Adrenal gland (tissue), 12 donors: ENCODE data around the gene CYTH3. TPM values are rescaled to one million over a fixed set of nuclear protein-coding genes. Genes with fewer than 3 reads are reported as not detected.
"Not testable (repeated sequence)": the region's sequence is repeated elsewhere in the genome, so short reads cannot be mapped to it uniquely, and the experiment has no call there.

Experiments used
- DNase-seq, 7 donors: peaks; one replicate each; pipeline ENCODE4 v3.0.0-alpha.2; 2019 to 2020
- H3K27ac ChIP-seq, 5 donors: fragments of 200-600 bp; sonication (generic) in 4 of 5; 1 replicate in 3 of 5; 2 replicates in 2 of 5; pipeline versions ENCODE4 v1.5.1 to v1.8.0; 2016 to 2020; ENCODE audit warnings: mild to moderate bottlenecking in 1 of 5
- H3K27me3 ChIP-seq: fragments of 200-600 bp; 2 replicates; pipeline ENCODE4 v1.8.0; 2021
- H3K36me3 ChIP-seq, 2 donors: fragments of 200-600 bp; replicated peaks in 1 of 2; 1 replicate in 1 of 2; 2 replicates in 1 of 2; pipeline versions ENCODE4 v1.5.1 to v1.8.0; 2018 to 2022
- H3K4me1 ChIP-seq, 2 donors: fragments of 200-600 bp; replicated peaks in 1 of 2; 1 replicate in 1 of 2; 2 replicates in 1 of 2; pipeline versions ENCODE4 v1.5.1 to v1.8.0; 2018 to 2021
- H3K4me3 ChIP-seq, 4 donors: fragments of 200-600 bp; sonication (generic) in 3 of 4; one replicate each; pipeline ENCODE4 v1.5.1; 2016 to 2018
- H3K9me3 ChIP-seq, 3 donors: fragments of 200-600 bp; sonication (generic) in 1 of 3; replicated peaks in 1 of 3; 1 replicate in 2 of 3; 2 replicates in 1 of 3; pipeline versions ENCODE4 v1.5.1 to v1.8.0; 2016 to 2021
- POLR2A ChIP-seq, 2 donors: fragments of 450-650 bp; IDR thresholded peaks; one replicate each; pipeline ENCODE4 v1.6.1; 2017; ENCODE audit warnings: antibody characterized with exemption in 2 of 2, mild to moderate bottlenecking in 2 of 2, moderate library complexity in 1 of 2
- WGBS, 4 donors: extraction: QIAGEN DNeasy Blood & Tissue Kit in 2 of 4; methylation state at CpG; one replicate each; pipeline versions ENCODE4 v1.1.5 to v1.1.7; 2013 to 2017; 5-methylcytosine and 5-hydroxymethylcytosine counted together
- intact Hi-C, 2 donors: fragments of 100-400 bp; cut with DNase I; formaldehyde crosslinking; loops; one replicate each; pipeline versions ENCODE4 v1.14.1 to v1.15.0; 2022 to 2023
- polyA plus RNA-seq, 3 donors: library from polyadenylated mRNA; stranded (reverse); fragments of 200-250 nt in 2 of 3; fragments of 350-450 nt in 1 of 3; fragmentation: Illumina TruSeq in 1 of 3; extraction: RNeasy Lipid Tissue Mini Kit (QIAGEN cat#74804) in 1 of 3; gene quantifications; one replicate each; pipeline ENCODE4 v1.2.3, GENCODE V29; 2013 to 2014
- total RNA-seq, 9 donors: library from RNA; depleted of rRNA in 4 of 9; stranded (reverse); fragments of >200 nt in 4 of 9; fragments of 120-200 nt in 1 of 9; fragmentation: NEBNext Ultra II Directional in 1 of 9; extraction: Animal tissue kit (Norgen Biotek cat#: 25700) in 1 of 9; gene quantifications; one replicate each; pipeline versions ENCODE4 v1.1.0 to v1.2.4, GENCODE V29; 2013 to 2023
- TF ChIP-seq, protein P1 (sequence below), 6 experiments: fragments of 450-650 bp in 4 of 6; fragments of 200-600 bp in 2 of 6; sonication (generic) in 1 of 6; IDR thresholded peaks; 1 replicate in 5 of 6; 2 replicates in 1 of 6; pipeline versions ENCODE4 v1.5.1 to v1.8.0; 2016 to 2021; ENCODE audit warnings: antibody characterized with exemption in 6 of 6, mild to moderate bottlenecking in 2 of 6, moderate library complexity in 1 of 6
- donor health status: healthy with polysubstance abuse.
- donor health status: Bipolar disorder and iron deficiency.
- donor health status: DM: yes; HTN: yes; CAD: no.
- donor health status: DM: no; HTN: no; CAD: no.
- donor health status: DM: no; HTN: no; CAD: no.
- donor health status: DM: yes; HTN: yes; CAD: no.

CYTH3 gene
- total and polyA plus RNA-seq, 12 donors = 7.9 to 34.3 (median 17.0) TPM

DNA sequence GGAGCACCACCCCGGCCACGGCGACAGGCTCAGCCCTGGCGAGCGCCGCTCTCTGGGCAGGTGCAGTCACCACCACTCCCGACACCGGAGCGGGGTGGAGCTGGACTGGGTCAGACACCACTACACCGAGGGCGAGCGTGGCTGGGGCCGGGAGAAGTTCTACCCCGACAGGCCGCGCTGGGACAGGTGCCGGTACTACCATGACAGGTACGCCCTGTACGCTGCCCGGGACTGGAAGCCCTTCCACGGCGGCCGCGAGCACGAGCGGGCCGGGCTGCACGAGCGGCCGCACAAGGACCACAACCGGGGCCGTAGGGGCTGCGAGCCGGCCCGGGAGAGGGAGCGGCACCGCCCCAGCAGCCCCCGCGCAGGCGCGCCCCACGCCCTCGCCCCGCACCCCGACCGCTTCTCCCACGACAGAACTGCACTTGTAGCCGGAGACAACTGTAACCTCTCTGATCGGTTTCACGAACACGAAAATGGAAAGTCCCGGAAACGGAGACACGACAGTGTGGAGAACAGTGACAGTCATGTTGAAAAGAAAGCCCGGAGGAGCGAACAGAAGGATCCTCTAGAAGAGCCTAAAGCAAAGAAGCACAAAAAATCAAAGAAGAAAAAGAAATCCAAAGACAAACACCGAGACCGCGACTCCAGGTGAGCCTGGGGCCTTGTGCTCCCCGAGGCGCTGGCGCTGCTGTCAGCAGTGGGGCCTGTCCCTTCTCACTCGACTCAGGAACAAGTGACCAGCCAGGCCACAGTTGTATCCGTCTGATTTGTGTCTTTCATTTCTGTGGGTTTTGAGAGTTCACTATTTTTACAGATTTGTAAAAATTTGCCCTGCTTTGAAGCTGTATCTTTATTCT lies 117.7 kb downstream of the CYTH3 start:
- Histone ChIP-seq H3K4me3 (no peak overlapping the region), H3K27me3 (no peaks in the 10 kb centered on the region), H3K36me3 (peaks cover 0 to 79% of the 10 kb centered on the region in 2 donors), H3K4me1 (peaks cover 0 to 8% of the 10 kb centered on the region in 2 donors), H3K9me3 (no peaks in the 10 kb centered on the region), H3K27ac (no peak overlapping the region)
- TF ChIP-seq, protein P1, sequence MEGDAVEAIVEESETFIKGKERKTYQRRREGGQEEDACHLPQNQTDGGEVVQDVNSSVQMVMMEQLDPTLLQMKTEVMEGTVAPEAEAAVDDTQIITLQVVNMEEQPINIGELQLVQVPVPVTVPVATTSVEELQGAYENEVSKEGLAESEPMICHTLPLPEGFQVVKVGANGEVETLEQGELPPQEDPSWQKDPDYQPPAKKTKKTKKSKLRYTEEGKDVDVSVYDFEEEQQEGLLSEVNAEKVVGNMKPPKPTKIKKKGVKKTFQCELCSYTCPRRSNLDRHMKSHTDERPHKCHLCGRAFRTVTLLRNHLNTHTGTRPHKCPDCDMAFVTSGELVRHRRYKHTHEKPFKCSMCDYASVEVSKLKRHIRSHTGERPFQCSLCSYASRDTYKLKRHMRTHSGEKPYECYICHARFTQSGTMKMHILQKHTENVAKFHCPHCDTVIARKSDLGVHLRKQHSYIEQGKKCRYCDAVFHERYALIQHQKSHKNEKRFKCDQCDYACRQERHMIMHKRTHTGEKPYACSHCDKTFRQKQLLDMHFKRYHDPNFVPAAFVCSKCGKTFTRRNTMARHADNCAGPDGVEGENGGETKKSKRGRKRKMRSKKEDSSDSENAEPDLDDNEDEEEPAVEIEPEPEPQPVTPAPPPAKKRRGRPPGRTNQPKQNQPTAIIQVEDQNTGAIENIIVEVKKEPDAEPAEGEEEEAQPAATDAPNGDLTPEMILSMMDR (IDR thresholded peaks at IDR 0.05) = no peak
- no peak for TF ChIP-seq POLR2A (IDR thresholded peaks at IDR 0.05)
- DNase-seq = peak in 1 of 7 donors; percentile 47
- intact Hi-C loops = loop anchor here in 1 of 2 donors (5.0 kb wide), 1 partner anchor 173 kb away; no protein-coding TSS in a partner anchor
- 93 to 95% (median 95%) methylated on average over 21 to 64 of the region's 64 CpGs for WGBS, 4 donors

DNA sequence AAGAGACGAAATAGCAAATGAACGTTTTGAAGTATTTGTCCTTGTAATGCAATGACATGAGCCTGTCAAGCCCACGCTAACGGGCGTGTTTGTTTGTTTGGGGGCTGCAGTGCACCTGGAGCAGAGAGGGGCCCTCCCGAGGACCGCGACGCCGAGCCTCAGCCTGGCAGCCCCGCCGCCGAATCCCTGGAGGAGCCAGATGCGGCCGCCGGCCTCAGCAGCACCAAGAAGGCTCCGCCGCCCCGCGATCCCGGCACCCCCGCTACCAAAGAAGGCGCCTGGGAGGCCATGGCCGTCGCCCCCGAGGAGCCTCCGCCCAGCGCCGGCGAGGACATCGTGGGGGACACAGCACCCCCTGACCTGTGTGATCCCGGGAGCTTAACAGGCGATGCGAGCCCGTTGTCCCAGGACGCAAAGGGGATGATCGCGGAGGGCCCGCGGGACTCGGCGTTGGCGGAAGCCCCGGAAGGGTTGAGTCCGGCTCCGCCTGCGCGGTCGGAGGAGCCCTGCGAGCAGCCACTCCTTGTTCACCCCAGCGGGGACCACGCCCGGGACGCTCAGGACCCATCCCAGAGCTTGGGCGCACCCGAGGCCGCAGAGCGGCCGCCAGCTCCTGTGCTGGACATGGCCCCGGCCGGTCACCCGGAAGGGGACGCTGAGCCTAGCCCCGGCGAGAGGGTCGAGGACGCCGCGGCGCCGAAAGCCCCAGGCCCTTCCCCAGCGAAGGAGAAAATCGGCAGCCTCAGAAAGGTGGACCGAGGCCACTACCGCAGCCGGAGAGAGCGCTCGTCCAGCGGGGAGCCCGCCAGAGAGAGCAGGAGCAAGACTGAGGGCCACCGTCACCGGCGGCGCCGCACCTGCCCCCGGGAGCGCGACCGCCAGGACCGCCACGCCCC lies 118.5 kb downstream of the CYTH3 start:
- no peak overlapping the region for H3K4me3 ChIP-seq
- 90 to 96% (median 93%) methylated on average over 29 to 91 of the region's 91 CpGs for WGBS, 4 donors
- intact Hi-C loops = no loop called here
- no peaks in the 10 kb centered on the region for H3K9me3 ChIP-seq
- H3K36me3 ChIP-seq = peaks cover 0 to 88% of the 10 kb centered on the region in 2 donors
- H3K4me1 ChIP-seq = peaks cover 0 to 8% of the 10 kb centered on the region in 2 donors
- TF ChIP-seq, protein P1 (IDR thresholded peaks at IDR 0.05) = no peak
- TF ChIP-seq POLR2A (IDR thresholded peaks at IDR 0.05) = no peak
- no peak for DNase-seq
- no peaks in the 10 kb centered on the region for H3K27me3 ChIP-seq
- H3K27ac ChIP-seq = no peak overlapping the region

DNA sequence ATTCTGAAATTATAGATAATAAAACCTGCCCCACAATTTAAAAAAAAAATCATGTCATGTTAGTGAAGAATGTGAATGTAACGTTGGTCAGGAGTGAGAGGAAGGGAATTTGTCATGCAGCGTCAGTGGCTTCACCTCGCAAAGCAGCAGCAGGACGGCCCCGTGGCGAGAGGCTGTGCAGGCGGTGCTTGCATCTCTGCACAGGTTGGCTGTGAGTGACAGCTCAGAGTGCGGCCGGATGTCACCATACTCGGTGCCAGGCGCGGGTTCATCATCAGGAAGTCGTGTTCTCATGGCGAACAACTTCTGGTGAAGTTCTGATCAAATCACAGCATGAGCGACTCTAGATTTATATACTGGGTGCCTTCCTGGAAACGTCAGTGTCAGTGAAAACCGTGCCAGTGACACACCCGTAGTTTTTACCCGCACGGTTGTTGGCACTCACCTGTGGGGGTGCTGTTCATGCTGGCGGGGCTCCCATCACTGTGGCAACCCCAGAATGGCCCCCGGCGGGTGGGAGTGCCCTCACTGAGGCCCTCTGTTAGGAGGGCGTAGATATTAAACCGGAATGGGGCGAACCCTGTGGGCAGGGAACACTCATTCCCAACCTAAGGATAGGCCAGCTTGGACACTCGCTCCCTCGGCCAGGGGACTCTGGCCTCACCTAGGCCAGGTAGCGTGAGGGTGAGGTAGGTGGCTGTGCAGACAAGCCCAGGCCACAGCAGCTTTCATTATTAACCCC lies 120.3 kb downstream of the CYTH3 start:
- 91 to 95% (median 92%) methylated on average over 28 to 29 of the region's 29 CpGs for WGBS, 4 donors
- intact Hi-C loops = no loop called here

DNA sequence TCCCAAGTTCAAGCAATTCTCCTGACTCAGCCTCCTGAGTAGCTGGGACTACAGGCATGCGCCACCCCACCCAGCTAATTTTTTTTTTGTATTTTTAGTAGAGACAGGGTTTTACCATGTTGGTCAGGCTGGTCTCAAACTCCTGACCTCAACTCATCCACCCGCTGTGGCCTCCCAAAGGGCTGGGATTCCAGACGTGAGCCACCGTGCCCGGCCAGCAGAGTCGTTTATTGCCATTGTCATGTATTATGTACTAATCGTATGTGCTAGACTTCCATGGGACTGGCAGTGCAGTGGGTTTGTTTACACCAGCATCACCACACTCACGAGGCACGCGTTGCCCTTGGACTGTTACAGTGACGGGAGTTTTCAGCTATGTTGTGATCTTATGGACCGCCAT lies 120.9 kb downstream of the CYTH3 start:
- 93 to 95% (median 94%) methylated on average over 12 of the region's 12 CpGs for WGBS, 4 donors
- H3K4me3 ChIP-seq, H3K9me3 ChIP-seq, intact Hi-C loops, H3K27ac ChIP-seq, H3K4me1 ChIP-seq, H3K27me3 ChIP-seq: not testable (repeated sequence)
- peaks cover 0 to 93% of the 10 kb centered on the region in 2 donors for H3K36me3 ChIP-seq
- peak in 1 of 7 donors; percentile 45 for DNase-seq

More for the DNA sequence above, 120.3 kb downstream of the CYTH3 start:
- peaks cover 0 to 92% of the 10 kb centered on the region in 2 donors for H3K36me3 ChIP-seq
- H3K9me3 ChIP-seq = no peaks in the 10 kb centered on the region
- H3K4me3 ChIP-seq = no peak overlapping the region
- TF ChIP-seq POLR2A (IDR thresholded peaks at IDR 0.05) = no peak
- TF ChIP-seq, protein P1 (IDR thresholded peaks at IDR 0.05) = no peak
- peaks cover 0 to 8% of the 10 kb centered on the region in 2 donors for H3K4me1 ChIP-seq
- H3K27ac ChIP-seq = no peak overlapping the region
- DNase-seq = peak in 1 of 7 donors; percentile 46
- no peaks in the 10 kb centered on the region for H3K27me3 ChIP-seq
